Memory B cell (primary cell): Measurements from ENCODE around the gene HGF.

ENCODE experiments used
- ATAC-seq: fragments of 150-1000 bp; cut with Tn5 transposase; 2 replicates; pipeline ENCODE4 v1.10.0; 2021; ENCODE audit warnings: low read depth, mild to moderate bottlenecking, moderate library complexity
- DNase-seq, 2 donors: peaks; one replicate each; pipeline ENCODE4 v3.0.0; 2022; ENCODE audit warnings: low spot score in 2 of 2
- H3K27ac Mint-ChIP-seq: one replicate; pipeline ENCODE4 v1.8.0; 2022; ENCODE audit warnings: mild to moderate bottlenecking, moderate library complexity, mixed read lengths
- H3K27me3 Mint-ChIP-seq: one replicate; pipeline ENCODE4 v1.8.0; 2022; ENCODE audit warnings: mixed read lengths
- H3K36me3 Mint-ChIP-seq: one replicate; pipeline ENCODE4 v1.8.0; 2022; ENCODE audit warnings: mild to moderate bottlenecking, mixed read lengths
- H3K4me1 Mint-ChIP-seq: one replicate; pipeline ENCODE4 v1.8.0; 2022; ENCODE audit warnings: mixed read lengths
- H3K4me3 Mint-ChIP-seq: one replicate; pipeline ENCODE4 v1.8.0; 2022; ENCODE audit warnings: mild to moderate bottlenecking, moderate library complexity, mixed read lengths
- H3K9me3 Mint-ChIP-seq: one replicate; pipeline ENCODE4 v1.8.0; 2022; ENCODE audit warnings: mixed read lengths

The HGF gene

GRCh38 chr7:81672872-81673271 is 97.0 kb downstream of the HGF start:
- ATAC-seq, result no peak
- no peaks in the 10 kb centered on the region for H3K36me3 Mint-ChIP-seq

GRCh38 chr7:81669476-81670105 is 100.3 kb downstream of the HGF start:
- H3K27ac Mint-ChIP-seq, result no peak overlapping the region
- peaks cover 4% of the 10 kb centered on the region for H3K9me3 Mint-ChIP-seq
- no peak overlapping the region for H3K4me3 Mint-ChIP-seq
- no peak for DNase-seq
- no peaks in the 10 kb centered on the region for H3K27me3 Mint-ChIP-seq
- no peaks in the 10 kb centered on the region for H3K36me3 Mint-ChIP-seq
- no peaks in the 10 kb centered on the region for H3K4me1 Mint-ChIP-seq
- no peak for ATAC-seq

More at GRCh38 chr7:81672872-81673271, 97.0 kb downstream of the HGF start:
- no peak for DNase-seq
- H3K4me1 Mint-ChIP-seq, result no peaks in the 10 kb centered on the region
- H3K4me3 Mint-ChIP-seq, result no peak overlapping the region
- no peaks in the 10 kb centered on the region for H3K27me3 Mint-ChIP-seq
- H3K9me3 Mint-ChIP-seq, result peaks cover 5% of the 10 kb centered on the region
- H3K27ac Mint-ChIP-seq, result no peak overlapping the region

- Mint-ChIP-seq H3K27me3 (no peaks in the 10 kb centered on the region), H3K9me3 (peaks cover 9% of the 10 kb centered on the region), H3K27ac (no peak overlapping the region), H3K4me1 (no peaks in the 10 kb centered on the region), H3K4me3 (no peak overlapping the region), H3K36me3 (no peaks in the 10 kb centered on the region)
- no peak for ATAC-seq
- no peak for DNase-seq
These were observed 103.6 kb downstream of the HGF start for GRCh38 chr7:81666209-81666608.

GRCh38 chr7:81665236-81665635 is 104.6 kb downstream of the HGF start:
- Mint-ChIP-seq H3K27ac (no peak overlapping the region), H3K9me3 (peaks cover 13% of the 10 kb centered on the region), H3K4me3 (no peak overlapping the region), H3K27me3 (no peaks in the 10 kb centered on the region), H3K36me3 (no peaks in the 10 kb centered on the region), H3K4me1 (no peaks in the 10 kb centered on the region)
- ATAC-seq (no peak), DNase-seq (no peak)

GRCh38 chr7:81664304-81664703 is 105.5 kb downstream of the HGF start:
- no peaks in the 10 kb centered on the region for H3K36me3 Mint-ChIP-seq

GRCh38 chr7:81662531-81662930 is 107.3 kb downstream of the HGF start:
- no peak for ATAC-seq
- no peaks in the 10 kb centered on the region for H3K36me3 Mint-ChIP-seq
- no peak overlapping the region for H3K4me3 Mint-ChIP-seq
- no peaks in the 10 kb centered on the region for H3K4me1 Mint-ChIP-seq
- H3K9me3 Mint-ChIP-seq, result peaks cover 15% of the 10 kb centered on the region
- no peak for DNase-seq
- no peak overlapping the region for H3K27ac Mint-ChIP-seq
- H3K27me3 Mint-ChIP-seq, result no peaks in the 10 kb centered on the region

More at GRCh38 chr7:81664304-81664703, 105.5 kb downstream of the HGF start:
- Mint-ChIP-seq H3K4me3 (no peak overlapping the region), H3K9me3 (peaks cover 17% of the 10 kb centered on the region), H3K27me3 (no peaks in the 10 kb centered on the region), H3K4me1 (no peaks in the 10 kb centered on the region), H3K27ac (no peak overlapping the region)
- no peak for ATAC-seq
- DNase-seq, result no peak

GRCh38 chr7:81659697-81660395 is 110.0 kb downstream of the HGF start:
- no peak for ATAC-seq
- H3K27me3 Mint-ChIP-seq, result no peaks in the 10 kb centered on the region
- DNase-seq, result no peak
- H3K27ac Mint-ChIP-seq, result no peak overlapping the region
- no peaks in the 10 kb centered on the region for H3K36me3 Mint-ChIP-seq
- no peaks in the 10 kb centered on the region for H3K4me1 Mint-ChIP-seq
- H3K4me3 Mint-ChIP-seq, result no peak overlapping the region
- H3K9me3 Mint-ChIP-seq, result peaks cover 18% of the 10 kb centered on the region

GRCh38 chr7:81657551-81657950 is 112.3 kb downstream of the HGF start:
- Mint-ChIP-seq H3K4me1 (no peaks in the 10 kb centered on the region), H3K36me3 (no peaks in the 10 kb centered on the region), H3K27ac (no peak overlapping the region), H3K4me3 (no peak overlapping the region), H3K9me3 (peaks cover 15% of the 10 kb centered on the region), H3K27me3 (no peaks in the 10 kb centered on the region)
- DNase-seq, result no peak
- ATAC-seq, result no peak

GRCh38 chr7:81655271-81655670 is 114.6 kb downstream of the HGF start:
- no peak for ATAC-seq
- no peak for DNase-seq
- H3K27ac Mint-ChIP-seq, result no peak overlapping the region
- H3K27me3 Mint-ChIP-seq, result no peaks in the 10 kb centered on the region
- H3K4me3 Mint-ChIP-seq, result no peak overlapping the region
- no peaks in the 10 kb centered on the region for H3K36me3 Mint-ChIP-seq
- H3K4me1 Mint-ChIP-seq, result no peaks in the 10 kb centered on the region
- peaks cover 11% of the 10 kb centered on the region for H3K9me3 Mint-ChIP-seq

GRCh38 chr7:81652225-81652624 is 117.6 kb downstream of the HGF start:
- DNase-seq (no peak), ATAC-seq (no peak)
- H3K36me3 Mint-ChIP-seq, result no peaks in the 10 kb centered on the region
- H3K4me1 Mint-ChIP-seq, result no peaks in the 10 kb centered on the region
- H3K27ac Mint-ChIP-seq, result no peak overlapping the region
- peaks cover 8% of the 10 kb centered on the region for H3K9me3 Mint-ChIP-seq
- no peak overlapping the region for H3K4me3 Mint-ChIP-seq
- H3K27me3 Mint-ChIP-seq, result no peaks in the 10 kb centered on the region
